HG03558 (cell line): ENCODE measurements around the gene HSD17B11.
"Not testable (repeated sequence)": the region's sequence is repeated elsewhere in the genome, so short reads cannot be mapped to it uniquely, and the experiment has no call there.

Source experiments
- ATAC-seq: cut with Tn5 transposase; IDR thresholded peaks from one replicate; pipeline ENCODE4 v1.9.1; 2021; ENCODE audit warnings: moderate number of reproducible peaks; ENCODE audit not compliant: unreplicated experiment; ENCODE audit errors: extremely low read depth

The HSD17B11 gene

GRCh38 chr4:87365348-87365747 lies 25.6 kb downstream of the HSD17B11 start:
- no peak for ATAC-seq

DNA sequence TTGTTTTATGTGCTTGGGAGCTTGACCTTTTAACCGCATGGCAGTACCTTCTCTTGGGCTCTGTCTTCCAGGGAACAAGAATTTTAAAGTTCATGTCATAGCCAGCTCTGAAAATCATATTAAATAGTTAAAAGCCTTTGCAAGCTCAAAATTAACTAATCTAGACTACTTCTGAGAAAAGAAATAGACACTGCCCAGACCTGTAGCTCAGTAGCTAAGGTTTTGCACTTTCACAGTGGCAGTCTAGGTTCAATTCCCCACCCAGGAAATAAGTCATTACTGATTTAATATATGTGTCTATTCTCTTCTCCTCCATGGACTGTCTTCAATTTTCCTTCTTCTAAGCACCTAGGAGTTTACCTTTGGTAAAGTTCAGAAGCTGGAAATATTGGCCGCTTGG lies 27.4 kb downstream of the HSD17B11 start:
- no peak for ATAC-seq

GRCh38 chr4:87360338-87360935 lies 30.6 kb downstream of the HSD17B11 start:
- no peak for ATAC-seq

GRCh38 chr4:87359258-87359657 lies 31.7 kb downstream of the HSD17B11 start:
- ATAC-seq = no peak

DNA sequence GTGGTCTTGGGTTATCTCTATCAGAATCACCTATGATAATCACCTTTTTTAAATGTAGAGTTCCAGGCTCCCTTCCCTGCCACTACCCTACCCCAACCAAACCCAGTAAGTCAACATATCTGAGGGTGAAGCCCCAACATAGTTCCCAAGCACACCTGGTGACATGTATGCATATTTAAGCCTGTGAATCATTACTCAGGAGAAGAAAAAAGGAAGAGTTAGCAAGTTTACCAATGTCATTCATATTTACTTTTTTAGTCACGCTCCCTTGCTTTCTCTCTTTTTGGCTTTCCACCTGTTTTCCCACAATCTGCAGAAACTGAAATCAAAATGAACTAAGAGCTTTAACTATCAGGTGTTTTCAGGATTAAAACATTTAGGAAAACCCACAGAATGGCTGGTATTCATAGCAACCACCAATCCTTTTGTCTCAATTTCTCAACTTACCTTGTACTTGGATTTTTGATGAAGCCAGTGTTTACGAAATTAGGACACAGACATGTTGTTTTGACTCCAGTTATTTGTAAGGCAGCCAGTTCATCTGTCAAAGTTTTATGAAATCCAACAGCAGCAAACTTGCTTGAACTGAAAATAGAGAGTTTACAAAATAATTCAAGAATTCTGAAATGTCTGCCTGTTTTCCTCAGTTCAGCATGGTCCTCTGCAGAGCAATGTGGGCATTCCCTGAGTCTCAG lies 34.0 kb downstream of the HSD17B11 start:
- no peak for ATAC-seq

DNA sequence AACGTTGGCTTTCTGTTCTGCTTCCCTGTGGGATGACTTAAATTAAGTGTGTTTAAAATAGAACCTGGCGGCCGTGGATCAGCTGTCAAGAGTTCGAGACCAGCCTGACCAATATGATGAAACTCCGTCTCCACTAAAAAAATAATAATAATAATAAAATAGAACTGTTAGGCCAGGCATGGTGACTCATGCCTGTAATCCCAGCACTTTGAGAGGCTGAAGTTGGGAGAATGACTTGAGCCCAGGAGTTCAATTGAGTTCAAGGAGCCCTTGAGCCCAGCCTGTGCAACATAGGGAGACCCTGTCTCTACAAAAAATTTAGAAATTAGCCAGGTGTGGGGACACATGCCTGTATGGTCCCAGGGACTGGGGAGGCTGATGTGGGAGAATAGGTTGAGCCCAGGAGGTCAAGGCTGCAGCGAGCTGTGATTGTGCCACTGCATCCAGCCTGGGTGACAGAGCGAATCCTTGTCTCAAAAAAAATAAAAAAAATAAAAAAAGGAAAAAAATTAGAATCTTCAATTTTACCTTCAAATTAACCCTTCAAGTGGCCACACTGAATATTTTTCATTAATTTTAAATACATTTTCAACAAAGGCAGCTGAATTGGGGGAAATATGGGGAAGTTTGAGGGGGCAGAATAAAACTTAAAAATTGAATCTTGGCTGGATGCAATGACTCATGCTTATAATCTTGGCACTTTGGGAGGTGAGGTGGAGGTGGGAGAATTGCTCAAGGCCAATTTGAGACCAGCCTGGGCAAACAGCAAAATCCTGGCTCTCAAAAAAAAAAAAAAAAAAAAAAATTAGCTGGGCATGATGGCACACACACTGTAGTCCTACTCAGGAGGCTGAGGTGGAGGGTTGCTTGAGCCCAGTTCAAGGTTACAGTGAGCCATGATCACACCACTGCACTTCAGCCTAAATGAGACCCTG lies 36.6 kb downstream of the HSD17B11 start:
- ATAC-seq = no peak

DNA sequence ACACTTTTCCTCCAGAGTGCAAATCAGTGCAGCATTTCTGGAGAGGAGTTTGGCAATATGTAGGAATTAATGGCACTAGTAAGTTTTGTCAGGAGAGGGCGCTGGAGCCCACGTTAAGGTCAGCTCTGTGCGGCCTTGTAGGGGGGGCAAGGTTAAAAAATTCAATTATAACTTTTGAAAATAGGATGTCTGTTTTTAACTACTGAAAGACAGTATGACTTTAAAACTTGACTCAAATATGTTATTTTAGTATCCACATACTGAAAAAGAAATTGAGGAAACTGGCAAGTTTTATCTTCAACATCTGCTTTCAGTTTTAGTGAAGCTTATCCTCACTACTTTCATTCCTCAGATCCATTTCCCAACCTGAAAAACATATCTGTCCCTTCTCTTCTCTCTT lies 37.4 kb downstream of the HSD17B11 start:
- ATAC-seq = peak; percentile 74

- ATAC-seq = no peak
These were observed 45.8 kb downstream of the HSD17B11 start for GRCh38 chr4:87345139-87345538.

- ATAC-seq = no peak
These were observed 48.1 kb downstream of the HSD17B11 start for GRCh38 chr4:87342872-87343271.

- ATAC-seq = not testable (repeated sequence)
These were observed 48.9 kb downstream of the HSD17B11 start for GRCh38 chr4:87341954-87342635.

- ATAC-seq = no peak
These were observed 51.5 kb downstream of the HSD17B11 start for GRCh38 chr4:87339440-87339839.

DNA sequence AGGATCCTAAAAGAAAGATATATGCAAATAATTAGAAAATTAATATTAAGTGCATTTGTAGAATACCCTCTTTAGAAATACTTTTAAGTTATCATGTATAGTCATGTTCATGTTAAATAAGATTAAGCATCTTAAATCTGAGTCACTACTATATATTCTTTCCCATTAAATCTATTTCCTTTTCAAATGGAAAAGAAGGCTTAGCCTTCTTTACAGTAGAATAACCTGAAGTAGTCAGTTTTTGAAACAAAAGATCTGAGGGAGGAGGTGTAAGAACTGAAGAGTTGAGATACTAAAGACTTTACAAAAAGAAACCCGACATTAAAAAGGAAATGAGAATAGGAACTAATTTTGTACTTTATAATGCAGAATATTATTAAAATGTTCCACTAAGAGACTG lies 53.6 kb downstream of the HSD17B11 start:
- ATAC-seq = no peak

DNA sequence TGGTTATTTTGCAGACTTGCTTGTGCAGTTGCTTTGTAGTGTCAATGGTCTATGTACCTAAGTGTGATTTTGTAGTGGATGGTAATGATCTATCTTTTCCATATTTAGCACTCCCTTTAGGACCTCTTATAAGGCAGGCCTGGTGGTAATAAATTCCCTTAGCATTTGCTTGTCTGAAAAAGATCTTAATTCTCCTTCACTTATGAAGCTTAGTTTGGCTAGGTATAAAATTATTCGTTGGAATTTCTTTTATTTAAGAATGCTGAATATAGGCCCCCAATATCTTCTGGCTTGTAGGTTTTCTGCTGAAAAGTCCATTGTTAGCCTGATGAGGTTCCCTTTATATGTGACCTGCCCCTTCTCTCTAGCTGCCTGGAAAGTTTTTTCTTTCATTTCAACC lies 57.7 kb downstream of the HSD17B11 start:
- no peak for ATAC-seq

- ATAC-seq = no peak
These were observed 60.2 kb downstream of the HSD17B11 start for GRCh38 chr4:87330761-87331160.

DNA sequence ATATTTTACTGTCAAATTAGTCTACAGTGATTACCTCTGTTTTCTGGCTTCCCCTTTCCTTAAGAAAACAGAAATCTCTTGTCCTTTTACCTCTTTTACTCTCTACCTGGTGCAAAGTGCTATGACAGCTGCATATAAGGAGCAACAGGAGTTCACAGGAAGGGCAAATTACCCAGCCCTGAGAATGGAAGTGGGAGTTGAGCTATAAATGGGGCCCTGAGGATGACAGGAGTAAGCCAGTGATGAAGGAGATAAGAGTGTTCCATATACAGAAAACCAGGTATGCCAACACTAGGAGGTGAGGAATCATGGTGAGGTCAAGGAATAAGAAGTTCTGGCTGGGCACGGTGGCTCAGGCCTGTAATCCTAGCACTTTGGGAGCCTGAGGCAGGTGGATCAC lies 63.9 kb downstream of the HSD17B11 start:
- no peak for ATAC-seq

- ATAC-seq = no peak
These were observed 64.5 kb downstream of the HSD17B11 start for GRCh38 chr4:87326460-87326859.

- ATAC-seq = no peak
These were observed 68.2 kb downstream of the HSD17B11 start, which contains the start of gene HSD17B13 for GRCh38 chr4:87322754-87323153. Gene HSD17B13, minus strand, starts transcription at chr4:87322882. Its CDS starts 41 bp downstream, at chr4:87322841.

GRCh38 chr4:87321888-87322287 lies 69.1 kb downstream of the HSD17B11 start:
- ATAC-seq = no peak

DNA sequence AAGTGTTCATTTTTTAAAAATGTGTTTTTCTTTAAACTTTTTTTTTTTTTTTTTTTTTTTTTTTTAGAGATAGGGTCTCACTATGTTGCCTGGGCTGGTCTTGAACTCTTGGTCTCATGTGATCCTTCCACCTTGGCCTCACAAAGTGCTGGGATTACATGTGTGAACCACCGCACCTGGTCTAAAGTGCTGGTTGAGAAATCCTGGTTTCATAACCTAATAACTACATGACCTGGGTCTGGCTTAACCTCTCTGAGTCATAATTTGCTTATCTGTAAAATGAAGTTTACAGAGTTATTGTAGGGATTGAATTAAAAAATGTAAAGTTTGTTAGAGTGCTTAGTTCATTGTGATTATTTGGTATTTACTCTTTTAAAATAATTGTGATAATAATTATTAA lies 73.5 kb downstream of the HSD17B11 start:
- ATAC-seq = no peak

GRCh38 chr4:87316961-87317360 lies 74.0 kb downstream of the HSD17B11 start:
- no peak for ATAC-seq
